HG02759 (cell line): ENCODE measurements around the gene SLC7A8.
"Not testable (repeated sequence)": the region's sequence is repeated elsewhere in the genome, so short reads cannot be mapped to it uniquely, and the experiment has no call there.

ENCODE experiments used
- ATAC-seq: cut with Tn5 transposase; IDR thresholded peaks from one replicate; pipeline ENCODE4 v1.9.1; 2021; ENCODE audit warnings: mild to moderate bottlenecking, moderate library complexity; ENCODE audit not compliant: unreplicated experiment

SLC7A8 gene

DNA sequence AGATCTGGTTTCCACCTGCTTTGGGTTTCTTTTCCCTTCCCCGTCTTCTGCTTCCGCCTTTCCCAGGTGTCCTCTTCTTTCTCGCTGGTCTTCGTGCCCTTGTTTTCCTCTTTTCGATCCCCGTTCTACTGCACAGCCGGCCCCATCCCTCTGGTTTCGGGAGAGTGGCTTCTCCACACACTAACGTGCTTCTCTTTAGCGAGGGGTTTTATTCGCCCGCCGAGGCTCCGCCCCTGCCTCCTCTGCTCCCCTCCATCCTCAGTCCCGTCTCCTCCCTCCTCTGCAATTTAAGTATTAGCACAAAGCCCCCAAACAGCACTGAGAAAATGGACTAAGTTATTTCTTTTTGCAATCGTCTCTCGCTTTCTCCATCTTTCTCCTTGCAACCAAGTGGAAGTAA is at the start of gene SLC7A8:
SLC7A8 (minus strand) TSS at position 182 of the 400 bp plus-strand sequence. CDS start 746 bp downstream, outside the sequence.
- ATAC-seq: no peak

DNA sequence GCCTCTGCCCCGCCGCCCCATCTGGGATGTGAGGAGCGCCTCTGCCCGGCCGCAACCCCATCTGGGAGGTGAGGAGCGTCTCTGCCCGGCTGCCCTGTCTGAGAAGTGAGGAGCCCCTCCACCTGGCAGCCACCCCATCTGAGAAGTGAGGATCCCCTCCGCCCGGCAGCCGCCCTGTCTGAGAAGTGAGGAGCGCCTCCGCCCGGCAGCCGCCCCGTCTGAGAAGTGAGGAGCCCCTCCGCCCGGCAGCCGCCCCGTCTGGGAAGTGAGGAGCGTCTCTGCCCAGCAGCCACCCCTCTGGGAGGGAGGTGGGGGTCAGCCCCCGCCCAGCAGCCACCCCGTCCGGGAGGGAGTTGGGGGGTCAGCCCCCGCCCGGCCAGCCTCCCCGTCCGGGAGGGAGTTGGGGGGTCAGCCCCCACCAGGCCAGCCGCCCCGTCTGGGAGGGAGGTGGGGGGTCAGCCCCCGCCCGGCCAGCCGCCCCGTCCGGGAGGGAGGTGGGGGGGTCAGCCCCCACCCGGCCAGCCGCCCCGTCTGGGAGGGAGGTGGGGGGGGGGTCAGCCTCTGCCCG is 48.9 kb upstream of the SLC7A8 start:
- ATAC-seq: not testable (repeated sequence)

DNA sequence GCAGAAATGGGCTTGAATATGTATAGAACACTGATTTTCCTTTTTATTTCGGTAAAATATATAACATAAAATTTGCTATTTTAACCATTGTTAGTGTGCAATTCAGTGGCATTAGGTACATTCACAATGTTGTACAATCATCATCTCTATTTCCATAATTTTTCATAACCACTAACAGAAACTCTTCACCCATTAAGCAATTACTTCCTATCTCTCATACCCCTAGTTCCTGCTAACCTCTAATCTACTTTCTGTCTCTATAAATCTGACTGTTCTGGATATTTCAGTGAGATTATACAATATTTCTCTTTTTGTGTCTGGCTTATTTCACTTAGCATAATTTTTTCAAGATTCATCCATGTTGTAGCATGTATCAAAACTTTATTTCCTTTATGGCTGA is 45.4 kb upstream of the SLC7A8 start:
- no peak for ATAC-seq

DNA sequence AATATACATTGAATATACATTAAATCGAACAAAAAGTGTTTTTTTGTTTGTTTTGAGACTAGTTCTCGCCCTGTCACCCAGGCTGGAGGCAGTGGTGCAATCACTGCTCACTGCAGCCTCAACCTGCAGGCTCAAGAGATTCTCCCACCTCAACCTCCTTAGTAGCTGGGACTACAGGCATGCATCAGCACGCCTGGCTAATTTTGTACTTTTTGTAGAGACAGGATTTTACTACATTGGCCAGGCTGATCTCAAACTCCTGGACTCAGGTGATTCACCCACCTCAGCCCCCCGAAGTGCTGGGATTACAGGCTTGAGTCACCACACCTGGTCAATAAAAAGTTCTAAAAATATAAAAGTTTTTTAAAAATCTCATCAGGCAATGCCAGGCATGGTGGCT is 44.1 kb upstream of the SLC7A8 start:
- ATAC-seq: no peak

DNA sequence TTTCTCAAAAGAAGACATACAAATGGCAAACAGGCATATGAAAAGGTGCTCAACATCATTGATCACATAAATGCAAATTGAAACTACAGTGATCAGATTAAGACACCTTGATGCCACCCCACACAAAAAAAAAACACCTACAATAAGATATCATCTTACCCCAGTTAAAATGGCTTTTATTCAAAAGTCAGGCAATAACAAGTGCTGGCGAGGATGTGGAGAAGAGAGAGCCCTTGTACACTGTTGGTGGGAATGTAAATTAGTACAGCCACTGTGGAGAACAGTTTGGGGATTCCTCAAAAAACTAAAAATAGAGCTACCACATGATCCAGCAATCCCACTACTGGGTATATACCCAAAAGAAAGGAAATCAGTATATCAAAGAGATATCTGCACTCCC is 41.5 kb upstream of the SLC7A8 start:
- not testable (repeated sequence) for ATAC-seq

DNA sequence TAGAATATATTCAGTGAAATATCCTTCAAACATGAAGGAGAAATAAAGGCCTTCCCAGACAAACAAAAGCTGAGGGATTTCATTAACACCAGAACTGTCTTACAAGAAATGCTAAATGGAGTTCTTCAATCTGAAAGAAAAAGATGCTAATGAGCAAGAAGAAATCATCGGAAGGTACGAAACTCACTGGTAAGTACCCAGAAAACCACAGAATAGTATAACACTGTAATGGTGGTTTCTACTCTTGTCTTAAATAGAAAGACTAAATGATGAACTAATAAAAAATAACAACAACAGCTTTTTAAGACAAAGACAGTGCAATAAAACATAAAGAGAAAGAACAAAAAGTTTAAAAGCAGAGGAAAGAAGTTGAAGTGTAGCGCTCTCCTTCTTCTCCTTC is 35.6 kb upstream of the SLC7A8 start:
- no peak for ATAC-seq

DNA sequence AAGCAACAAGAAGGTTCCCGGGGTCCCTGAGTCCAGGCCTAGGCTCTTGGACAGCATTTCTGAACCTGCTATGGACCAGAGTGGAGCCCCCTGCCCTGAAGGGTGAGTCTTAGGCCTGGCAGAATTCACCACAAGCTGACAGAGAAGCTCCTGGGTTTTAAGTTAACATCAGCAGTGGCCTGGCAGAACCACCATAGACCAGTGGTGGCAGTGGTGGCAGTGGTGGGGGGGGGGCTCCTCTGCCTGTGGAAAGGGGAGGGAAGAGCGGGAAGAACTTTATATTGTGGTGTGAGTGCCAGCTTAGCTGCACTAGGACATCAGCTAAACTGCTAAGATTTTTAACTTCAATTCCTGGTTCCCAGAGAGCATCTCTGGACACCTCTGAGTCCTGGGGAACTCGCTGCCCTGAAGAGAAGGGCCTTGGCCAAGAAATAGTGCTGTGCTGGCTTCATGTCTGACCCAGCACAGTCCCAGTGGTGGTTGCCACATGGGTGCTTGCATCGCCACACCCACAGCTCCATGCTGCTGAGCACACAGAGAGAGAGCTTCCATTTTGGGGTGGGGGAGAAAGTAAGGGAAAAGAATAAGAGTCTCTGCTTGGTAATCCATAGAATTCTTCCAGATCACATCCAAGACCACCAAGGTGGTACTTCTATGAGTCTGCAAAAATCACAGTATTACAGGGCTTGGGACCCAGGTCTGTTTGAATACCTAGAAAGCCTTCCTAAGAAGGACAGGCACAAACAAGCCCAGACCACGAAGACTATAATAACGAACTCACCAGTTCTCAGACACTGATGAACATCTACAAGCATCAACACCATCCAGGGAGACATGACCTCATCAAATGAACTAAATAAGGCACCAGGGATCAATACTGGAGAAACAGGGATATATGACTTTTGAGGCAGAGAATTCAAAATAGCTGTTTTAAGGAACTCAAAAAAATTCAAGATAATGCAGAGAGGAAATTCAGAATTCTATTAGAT is 33.9 kb upstream of the SLC7A8 start:
- no peak for ATAC-seq

DNA sequence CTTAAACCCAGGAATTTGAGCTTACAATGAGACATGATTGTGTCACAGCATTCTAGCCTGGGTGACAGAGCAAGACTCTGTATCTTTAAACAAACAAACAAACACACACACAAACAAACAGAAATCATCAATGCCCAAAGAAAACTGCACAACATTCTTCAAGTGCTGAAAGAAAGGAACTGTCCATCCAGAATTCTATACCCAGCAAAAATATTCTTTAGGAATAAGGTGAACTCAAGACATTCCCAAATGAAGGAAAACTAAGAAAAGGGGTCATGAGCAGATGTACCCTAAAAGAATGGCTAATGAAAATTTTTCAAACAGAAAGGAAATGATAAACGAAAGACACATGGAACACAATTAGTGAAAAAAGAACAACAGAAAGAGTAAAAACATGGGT is 32.0 kb upstream of the SLC7A8 start:
- ATAC-seq: no peak

DNA sequence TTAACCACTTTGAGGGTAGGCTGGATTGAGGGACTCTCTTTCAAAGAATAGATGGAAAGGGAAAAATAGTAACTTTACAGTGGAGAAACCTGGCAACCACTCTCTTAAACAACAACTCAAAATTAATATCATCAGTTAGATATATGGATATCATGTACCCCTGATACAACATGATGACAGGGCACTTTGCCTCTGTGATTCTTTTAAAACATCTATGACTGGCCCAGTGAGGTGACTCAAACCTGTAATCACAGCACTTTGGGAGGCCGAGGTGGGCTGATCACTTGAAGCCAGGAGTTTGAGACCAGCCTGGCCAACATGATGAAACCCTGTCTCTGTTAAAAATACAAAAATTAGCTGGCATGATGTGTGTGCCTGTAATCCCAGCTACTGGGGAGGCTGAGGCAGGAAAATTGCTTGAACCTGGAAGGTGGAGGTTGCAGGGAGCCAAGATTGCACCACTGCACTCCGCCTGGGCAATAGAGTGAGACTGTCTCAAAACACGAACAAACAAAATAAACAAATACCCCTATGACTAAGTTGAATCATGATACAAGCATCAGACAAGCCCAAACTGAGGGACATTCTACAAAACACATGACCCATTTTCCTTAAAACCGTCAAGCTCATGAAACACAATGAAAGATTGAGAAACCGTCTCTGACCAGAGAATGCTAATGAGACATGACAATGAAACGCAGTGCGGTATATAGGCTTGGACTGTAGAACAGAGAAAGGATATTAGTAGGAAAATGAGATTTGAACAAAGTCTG is 26.4 kb upstream of the SLC7A8 start:
- ATAC-seq: no peak

DNA sequence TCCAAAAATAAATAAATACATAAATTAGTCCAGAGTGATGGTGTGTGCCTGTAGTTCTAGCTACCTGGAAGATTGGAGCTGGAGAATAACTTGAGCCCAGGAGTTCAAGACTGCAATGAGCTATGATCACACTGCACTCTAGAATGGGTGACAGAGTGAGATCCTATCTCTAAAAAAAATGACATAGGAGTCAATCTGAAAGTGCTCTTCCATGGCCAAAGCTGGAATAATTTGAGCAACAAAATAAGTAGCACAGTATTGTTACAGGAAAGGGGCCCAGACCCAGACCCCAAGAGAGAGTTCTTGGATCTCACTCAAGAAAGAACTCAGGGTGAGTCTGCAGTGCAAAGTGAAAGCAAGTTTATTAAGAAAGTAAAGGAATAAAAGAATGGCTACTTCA is 24.9 kb upstream of the SLC7A8 start:
- no peak for ATAC-seq

DNA sequence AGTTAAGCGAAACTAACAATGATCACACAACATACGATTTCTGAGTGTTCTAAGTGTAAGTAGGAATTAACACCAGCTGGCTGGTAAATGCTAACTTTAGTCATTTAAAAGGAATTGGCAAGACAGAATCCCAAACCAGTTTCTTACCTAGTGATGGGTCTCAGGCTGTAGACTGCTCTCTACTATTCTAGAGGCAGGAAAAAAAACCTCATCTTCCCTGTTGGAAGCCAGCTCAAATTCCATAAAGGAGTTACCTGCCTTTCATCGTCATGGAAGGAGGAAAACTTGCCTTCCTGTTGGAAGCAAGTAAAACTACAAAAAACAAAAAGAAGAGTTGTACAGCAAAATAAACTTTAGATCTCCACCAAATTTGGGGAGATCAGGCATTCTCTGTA is 23.7 kb upstream of the SLC7A8 start:
- ATAC-seq: no peak

DNA sequence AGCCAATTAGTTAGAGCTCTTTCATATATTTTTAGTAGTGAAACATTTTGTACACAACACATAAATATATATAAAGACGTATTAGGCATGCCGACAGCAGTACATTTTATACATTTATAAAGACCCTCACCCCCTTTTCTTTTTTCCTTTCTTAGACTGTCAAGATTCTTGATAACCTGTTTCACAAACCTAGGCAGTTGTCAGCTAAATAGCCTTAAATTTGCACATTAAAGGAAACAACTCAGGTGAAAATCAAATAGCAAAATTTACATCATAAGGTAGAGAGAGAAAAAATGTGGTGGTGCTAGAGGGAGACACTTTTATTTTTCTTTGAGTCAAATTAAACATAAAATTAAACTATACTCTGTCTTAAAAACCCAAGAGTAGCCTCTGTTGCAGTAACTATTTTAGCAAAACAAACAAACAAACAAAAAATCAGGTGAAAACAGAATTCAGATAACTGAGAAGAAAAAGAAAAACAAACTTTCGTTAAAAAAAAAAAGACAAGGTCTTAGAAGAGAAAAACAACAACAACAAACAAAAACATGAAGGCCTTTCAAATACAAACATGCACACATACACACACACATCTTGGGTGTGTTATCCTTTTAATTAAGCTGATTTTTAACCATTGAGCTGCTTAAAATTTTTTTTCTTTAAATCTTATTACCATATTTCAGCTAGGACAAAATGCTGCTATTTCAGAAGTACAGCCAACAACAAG is 23.1 kb upstream of the SLC7A8 start:
- ATAC-seq: no peak

DNA sequence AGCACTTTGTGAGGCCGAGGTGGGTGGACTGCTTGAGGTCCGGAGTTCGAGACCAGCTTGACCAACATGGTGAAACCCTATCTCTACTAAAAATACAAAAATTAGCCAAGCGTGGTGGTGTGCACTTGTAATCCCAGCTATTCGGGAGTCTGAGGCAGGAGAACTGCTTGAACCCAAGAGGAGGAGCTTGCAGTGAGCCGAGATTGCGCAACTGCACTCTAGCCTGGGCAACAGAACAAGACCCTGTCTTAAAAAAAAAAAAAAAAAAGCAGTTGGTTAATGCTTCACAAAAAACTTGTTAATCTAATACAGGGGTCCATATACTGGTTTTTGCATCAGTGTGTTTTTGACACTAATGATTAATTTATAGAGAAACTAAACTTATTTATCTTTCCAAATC is 18.5 kb upstream of the SLC7A8 start:
- no peak for ATAC-seq

DNA sequence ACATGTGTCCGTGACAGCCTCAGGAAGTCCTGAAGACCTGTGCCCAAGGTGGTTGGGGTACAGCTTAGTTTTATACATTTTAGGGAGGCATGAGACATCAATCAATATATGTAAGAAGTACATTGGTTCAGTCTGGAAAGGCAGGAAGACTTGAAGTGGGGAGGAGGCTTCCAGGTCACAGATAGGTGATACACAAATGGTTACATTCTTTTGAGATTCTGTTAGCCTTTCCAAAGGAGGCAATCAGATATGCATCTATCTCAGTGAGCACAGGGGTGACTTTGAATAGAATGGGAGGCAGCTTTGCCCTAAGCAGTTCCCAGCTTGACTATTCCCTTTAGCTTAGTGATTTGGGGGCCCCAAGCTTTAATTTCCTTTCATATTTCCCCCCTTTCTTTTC is 15.7 kb upstream of the SLC7A8 start:
- ATAC-seq: not testable (repeated sequence)

DNA sequence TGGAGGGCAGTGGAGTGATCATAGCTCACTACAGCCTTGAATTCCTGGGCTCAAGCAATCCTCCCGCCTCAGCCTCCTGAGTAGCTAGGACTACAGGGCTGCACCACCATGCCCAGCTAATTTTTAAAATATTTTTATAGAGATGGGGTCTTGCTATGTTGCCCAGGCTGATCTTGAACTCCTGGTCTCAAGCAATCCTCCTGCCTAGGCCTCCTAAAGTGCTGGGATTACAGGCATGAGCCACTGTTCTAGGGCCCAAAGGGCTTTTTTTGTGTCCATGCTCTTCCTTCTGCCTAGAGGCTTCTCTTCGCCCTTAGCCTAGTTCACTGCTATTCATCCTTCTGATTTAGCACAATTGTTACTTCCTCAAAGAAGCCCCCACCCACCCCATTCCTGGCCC is 13.0 kb upstream of the SLC7A8 start:
- ATAC-seq: not testable (repeated sequence)

DNA sequence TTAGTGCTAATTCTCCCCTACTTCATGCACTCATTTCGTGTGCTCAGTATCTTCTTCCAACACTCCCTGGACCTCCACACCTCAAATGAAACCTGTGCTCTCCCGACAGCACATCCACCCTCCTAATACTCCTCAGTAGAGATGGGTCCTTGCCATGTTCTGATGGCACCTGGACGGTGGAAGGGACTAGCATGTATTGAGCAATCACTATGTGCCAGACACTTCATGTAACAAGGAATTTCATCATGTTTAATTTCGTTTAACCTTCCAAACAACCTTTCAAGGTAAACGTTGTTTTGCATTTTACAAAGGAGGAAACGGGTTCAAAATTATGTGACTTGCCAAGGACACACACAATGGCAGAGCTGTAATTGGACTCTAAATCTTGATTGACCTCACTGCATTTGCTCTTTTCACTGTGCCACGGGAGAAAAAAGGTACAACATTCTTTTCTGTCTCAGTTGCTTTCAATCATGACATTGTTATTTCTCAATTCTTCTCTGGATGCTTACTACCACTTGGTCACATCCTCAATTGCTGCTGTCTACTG is 12.2 kb upstream of the SLC7A8 start:
- ATAC-seq: no peak

DNA sequence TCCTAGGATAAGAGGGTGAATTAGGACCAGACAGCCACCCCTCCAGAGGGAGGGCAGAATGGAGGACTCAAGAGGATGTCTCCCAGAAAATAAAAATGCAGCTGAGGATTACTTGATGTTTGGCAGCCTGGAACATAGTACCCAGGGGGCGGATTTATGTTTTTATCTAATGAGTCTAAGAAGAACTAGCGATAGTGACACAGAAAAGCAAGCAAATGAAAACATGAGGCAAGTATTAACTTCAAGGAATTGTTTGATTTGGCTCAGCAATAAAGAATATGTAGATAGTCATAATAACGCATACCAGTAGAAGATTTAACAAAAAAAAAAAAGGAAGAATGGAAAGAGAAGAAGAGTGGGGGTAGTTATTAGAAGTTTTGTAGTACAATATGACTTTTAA is 10.0 kb upstream of the SLC7A8 start:
- no peak for ATAC-seq

DNA sequence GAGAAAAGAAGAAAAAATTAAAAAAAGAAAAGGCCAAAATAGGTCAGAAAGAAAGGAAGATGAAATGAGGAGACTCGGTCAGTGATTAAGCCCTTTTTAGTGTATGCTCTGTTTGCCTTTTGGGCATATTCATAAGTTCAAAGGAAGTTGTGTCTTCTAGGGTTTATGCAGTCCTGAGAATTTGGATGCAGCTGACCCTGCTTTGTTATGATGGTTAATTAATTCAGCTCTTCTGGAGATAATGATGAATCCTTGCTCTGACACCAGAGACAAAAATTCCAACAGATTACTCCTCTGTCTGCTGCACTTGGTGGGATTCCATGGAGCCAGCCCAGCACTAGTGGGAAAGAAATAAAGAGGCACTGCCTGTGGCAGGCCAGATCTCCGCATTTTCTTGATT is 4.5 kb upstream of the SLC7A8 start:
- ATAC-seq: no peak

DNA sequence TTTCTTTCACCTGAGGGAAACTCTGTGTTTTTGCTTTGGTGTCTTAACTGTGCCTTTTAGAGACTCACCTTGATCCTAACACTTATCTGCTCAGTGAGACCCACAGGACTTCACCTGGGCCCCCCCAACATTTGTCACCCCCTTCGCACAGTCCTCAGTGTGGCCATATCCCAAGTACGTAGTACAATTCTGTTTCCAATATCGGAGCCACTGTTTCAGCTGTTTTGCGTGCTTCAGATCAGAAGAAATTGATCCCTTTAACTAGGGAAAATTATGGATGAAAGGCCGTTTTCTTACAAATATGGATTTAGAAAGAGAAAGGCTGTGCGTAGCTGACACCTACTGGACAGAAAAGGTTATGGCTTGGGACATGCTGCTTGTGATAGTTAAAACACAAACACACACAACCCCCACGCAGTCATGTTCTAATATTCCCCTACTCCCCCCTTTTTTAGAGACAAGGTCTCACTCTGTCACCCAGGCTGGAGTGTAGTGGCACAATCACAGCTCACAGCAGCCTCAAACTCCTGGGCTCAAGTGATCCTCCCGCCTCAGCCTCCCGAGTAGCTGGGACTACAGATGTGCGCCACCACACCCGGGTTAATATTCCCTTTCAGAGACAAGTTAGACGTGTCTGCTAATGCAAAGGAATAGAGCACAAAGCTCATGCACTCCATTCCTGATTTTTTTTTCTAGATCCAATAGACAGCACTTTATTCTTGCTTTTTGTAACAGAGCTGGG is 3.6 kb upstream of the SLC7A8 start:
- ATAC-seq: no peak

DNA sequence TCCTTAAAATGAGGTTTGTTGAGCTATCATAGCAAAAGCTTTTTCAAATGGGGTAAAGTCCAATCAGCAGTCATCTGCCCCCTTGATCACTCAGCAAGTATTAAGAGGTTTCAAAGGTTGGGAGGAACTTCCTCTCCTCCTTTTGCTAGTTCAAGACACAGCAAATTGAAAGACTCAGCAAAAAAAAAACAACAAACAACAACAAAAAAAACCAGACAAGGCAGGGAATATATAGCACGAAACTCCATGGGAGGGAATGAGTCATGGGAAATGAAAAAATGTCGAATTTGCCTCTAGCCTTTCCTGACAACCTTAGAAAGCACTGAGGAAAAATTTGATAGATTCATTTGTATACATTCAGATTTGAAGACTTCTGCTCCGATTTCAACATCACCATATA is 1.6 kb upstream of the SLC7A8 start:
- ATAC-seq: no peak
